RWPE2 (cell line): ENCODE measurements around the gene CREB3L2.

ENCODE experiments used
- ATAC-seq: fragments of 200-7000 bp; cut with Tn5 transposase; 3 replicates; pipeline ENCODE4 v1.9.1; 2021; ENCODE audit warnings: low read depth
- DNase-seq: peaks from one replicate; pipeline ENCODE4 v3.0.0-alpha.2; 2020; ENCODE audit warnings: low spot score
- H3K27ac ChIP-seq: fragments of 450-650 bp; 2 replicates; pipeline ENCODE4 v1.5.1; 2017; ENCODE audit warnings: mild to moderate bottlenecking; ENCODE audit not compliant: poor library complexity, severe bottlenecking
- H3K27me3 ChIP-seq: fragments of 250-450 bp; sonication (Bioruptor Pico); 2 replicates; pipeline ENCODE4 v1.5.1; 2021; ENCODE audit warnings: mild to moderate bottlenecking, moderate library complexity; ENCODE audit not compliant: insufficient read depth, poor library complexity, severe bottlenecking
- H3K36me3 ChIP-seq: fragments of 250-450 bp; sonication (Bioruptor Pico); 2 replicates; pipeline ENCODE4 v1.5.1; 2020; ENCODE audit warnings: low read depth, mild to moderate bottlenecking, moderate library complexity
- H3K4me1 ChIP-seq: fragments of 250-450 bp; sonication (Bioruptor Pico); 2 replicates; pipeline ENCODE4 v1.5.1; 2021; ENCODE audit warnings: mild to moderate bottlenecking, moderate library complexity; ENCODE audit not compliant: insufficient read depth, poor library complexity, severe bottlenecking
- H3K4me3 ChIP-seq: fragments of 250-450 bp; sonication (Bioruptor Pico); 2 replicates; pipeline ENCODE4 v1.5.1; 2021; ENCODE audit warnings: mild to moderate bottlenecking, moderate library complexity; ENCODE audit not compliant: severe bottlenecking
- H3K9me3 ChIP-seq: fragments of 250-450 bp; sonication (Bioruptor Pico); 2 replicates; pipeline ENCODE4 v1.5.1; 2021; ENCODE audit warnings: mild to moderate bottlenecking, moderate library complexity; ENCODE audit not compliant: severe bottlenecking
- CTCF ChIP-seq: fragments of 450-650 bp; IDR thresholded peaks from one replicate; pipeline ENCODE4 v1.5.1; 2017; ENCODE audit warnings: mild to moderate bottlenecking, moderate library complexity; ENCODE audit not compliant: poor library complexity, severe bottlenecking

CREB3L2 gene

GRCh38 chr7:138029941-138030340 is 28.1 kb upstream of the CREB3L2 start:
- DNase-seq: no peak
- TF ChIP-seq CTCF: no peak

GRCh38 chr7:138029126-138029525 is 27.2 kb upstream of the CREB3L2 start:
- DNase-seq (no peak), ATAC-seq (no peak)
- Histone ChIP-seq H3K4me1 (no peaks in the 10 kb centered on the region), H3K9me3 (no peaks in the 10 kb centered on the region), H3K4me3 (no peak overlapping the region), H3K27me3 (no peaks in the 10 kb centered on the region), H3K36me3 (no peaks in the 10 kb centered on the region), H3K27ac (no peak overlapping the region)
- no peak for TF ChIP-seq CTCF

More at GRCh38 chr7:138029941-138030340, 28.1 kb upstream of the CREB3L2 start:
- Histone ChIP-seq H3K27ac (no peak overlapping the region), H3K27me3 (no peaks in the 10 kb centered on the region), H3K4me1 (no peaks in the 10 kb centered on the region), H3K9me3 (peaks cover under 1% of the 10 kb centered on the region), H3K36me3 (no peaks in the 10 kb centered on the region), H3K4me3 (no peak overlapping the region)
- no peak; the same call in 2 of the 3 replicates for ATAC-seq

DNA sequence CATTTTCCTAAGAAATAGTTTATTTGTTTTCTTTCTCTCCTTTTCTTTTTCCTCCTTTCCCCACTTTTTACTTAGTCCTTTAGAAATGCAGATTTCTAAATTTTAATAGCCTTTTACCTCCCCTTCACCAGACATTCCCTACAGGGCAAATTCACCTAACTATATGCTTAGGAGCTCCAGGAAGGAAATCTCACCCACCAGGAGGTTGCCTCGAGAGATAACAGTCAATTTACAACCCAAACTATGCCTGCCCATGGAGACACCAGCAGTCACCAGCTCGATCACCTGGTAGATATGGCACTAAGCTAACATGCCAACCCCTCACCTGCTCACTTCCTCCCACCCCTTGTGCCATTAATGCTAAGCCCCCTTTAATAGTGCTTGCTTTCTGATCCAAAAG is 25.2 kb upstream of the CREB3L2 start:
- ATAC-seq: no peak
- H3K4me3 ChIP-seq: no peak overlapping the region
- H3K9me3 ChIP-seq: no peaks in the 10 kb centered on the region
- TF ChIP-seq CTCF: no peak
- no peaks in the 10 kb centered on the region for H3K27me3 ChIP-seq
- H3K36me3 ChIP-seq: no peaks in the 10 kb centered on the region
- no peak overlapping the region for H3K27ac ChIP-seq
- no peaks in the 10 kb centered on the region for H3K4me1 ChIP-seq
- DNase-seq: no peak

- no peaks in the 10 kb centered on the region for H3K36me3 ChIP-seq
- H3K27me3 ChIP-seq: no peaks in the 10 kb centered on the region
- DNase-seq (no peak), ATAC-seq (no peak)
- H3K4me1 ChIP-seq: no peaks in the 10 kb centered on the region
- no peak overlapping the region for H3K4me3 ChIP-seq
- TF ChIP-seq CTCF: no peak
- H3K9me3 ChIP-seq: no peaks in the 10 kb centered on the region
- no peak overlapping the region for H3K27ac ChIP-seq
These were observed 23.6 kb upstream of the CREB3L2 start for GRCh38 chr7:138025215-138026186.

- Histone ChIP-seq H3K36me3 (no peaks in the 10 kb centered on the region), H3K27me3 (no peaks in the 10 kb centered on the region), H3K9me3 (no peaks in the 10 kb centered on the region), H3K4me3 (no peak overlapping the region), H3K4me1 (no peaks in the 10 kb centered on the region), H3K27ac (no peak overlapping the region)
- no peak for ATAC-seq
- TF ChIP-seq CTCF: no peak
- DNase-seq: no peak
These were observed 22.9 kb upstream of the CREB3L2 start for GRCh38 chr7:138024765-138025164.
